ENCODE data around the gene GCN1.

The GCN1 gene

GRCh38 chr12:120093592-120094355, 100.7 kb downstream of the GCN1 start:
- no peak for DNase-seq (ENCODE audit: low spot score)

DNA sequence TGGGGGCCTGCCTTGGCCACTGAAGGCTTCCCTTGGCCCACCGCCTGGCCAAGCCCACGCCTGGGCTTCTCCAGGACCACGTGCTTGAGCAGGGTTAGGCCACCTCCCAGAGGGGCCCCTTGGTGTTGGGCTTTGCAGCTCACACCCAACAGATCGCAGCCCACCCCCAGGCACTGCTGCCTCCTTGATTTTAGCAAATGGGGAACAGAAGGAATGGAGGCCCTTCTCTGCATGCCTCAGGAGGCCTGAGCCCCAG, 101.3 kb downstream of the GCN1 start:
- DNase-seq (ENCODE audit: low spot score) = no peak

DNA sequence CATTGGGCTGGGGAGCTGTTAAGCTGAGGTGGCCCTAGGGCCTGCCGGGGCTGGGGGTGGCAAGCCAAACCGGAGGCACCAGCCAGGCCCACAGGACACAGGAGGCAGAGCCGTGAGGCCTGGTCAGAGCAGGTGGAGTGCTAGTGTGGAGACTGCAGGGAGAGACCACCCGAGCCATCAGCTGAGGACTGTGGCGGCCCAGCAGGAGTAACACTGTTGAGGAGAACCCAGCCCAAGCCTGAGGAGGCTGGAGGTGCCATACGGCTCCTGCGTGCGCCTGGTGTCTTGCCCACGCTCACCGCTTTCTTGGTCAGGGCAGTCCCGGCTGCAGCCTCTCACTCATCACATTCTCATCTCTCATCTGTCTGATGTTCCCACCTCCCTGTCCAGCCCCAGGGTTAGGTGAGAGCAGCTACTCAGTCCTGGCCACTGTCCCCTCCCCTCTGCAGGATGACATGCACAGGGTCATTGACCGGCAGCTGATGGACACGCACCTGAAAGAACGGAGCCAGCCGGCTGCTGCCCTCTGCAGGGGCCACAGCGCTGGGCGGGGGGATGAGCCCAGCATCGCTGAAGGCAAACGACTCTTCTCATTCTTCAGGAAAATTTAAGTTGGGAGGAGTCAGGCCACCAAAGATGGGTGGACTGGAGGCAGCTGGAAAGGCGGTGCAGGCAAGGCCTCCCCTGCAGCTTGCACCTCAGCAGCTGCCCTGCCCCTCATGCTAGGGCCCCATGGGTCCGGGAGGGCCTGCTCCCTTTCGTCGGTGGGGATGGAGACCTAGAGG, 101.8 kb downstream of the GCN1 start:
- no peak for DNase-seq (ENCODE audit: low spot score)

- DNase-seq (ENCODE audit: low spot score) = no peak
These were observed 103.0 kb downstream of the GCN1 start for GRCh38 chr12:120091371-120092090.

DNA sequence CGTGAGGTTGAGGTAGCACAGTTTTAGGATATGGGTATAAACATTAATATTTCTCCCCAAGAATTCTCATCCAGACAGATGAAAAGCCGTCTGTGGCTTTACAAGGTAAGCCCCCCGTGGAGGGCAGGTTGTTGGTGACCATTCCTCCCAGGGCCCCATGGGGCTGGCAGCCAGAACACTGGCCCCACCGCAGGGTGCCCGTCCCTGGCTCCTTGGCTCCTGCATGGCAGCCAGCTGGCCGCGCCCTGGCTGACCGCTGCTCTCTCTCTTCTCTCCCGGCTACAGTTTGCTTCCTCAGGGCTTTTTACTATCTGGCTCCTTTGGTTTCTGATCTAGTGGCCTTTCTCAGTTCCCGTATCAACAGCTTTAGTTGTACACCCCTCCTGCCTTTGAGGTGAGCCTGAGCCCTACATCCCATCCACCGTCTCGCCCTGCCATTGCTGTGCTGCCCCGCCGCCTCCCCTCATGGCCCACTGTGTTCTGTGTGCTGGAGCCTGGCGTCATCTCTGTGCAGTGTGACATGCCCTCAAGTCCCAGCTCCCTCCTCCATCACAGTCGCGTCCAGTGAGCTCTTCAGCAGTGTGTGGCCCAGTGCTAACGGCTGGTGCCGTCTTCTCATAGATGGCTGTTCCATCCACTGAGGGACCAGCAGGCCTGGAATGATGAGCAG, 103.8 kb downstream of the GCN1 start:
- no peak for DNase-seq (ENCODE audit: low spot score)

GRCh38 chr12:120090206-120090605, 104.3 kb downstream of the GCN1 start:
- no peak for DNase-seq (ENCODE audit: low spot score)

GRCh38 chr12:120089796-120090195, 104.7 kb downstream of the GCN1 start:
- DNase-seq (ENCODE audit: low spot score) = no peak

DNA sequence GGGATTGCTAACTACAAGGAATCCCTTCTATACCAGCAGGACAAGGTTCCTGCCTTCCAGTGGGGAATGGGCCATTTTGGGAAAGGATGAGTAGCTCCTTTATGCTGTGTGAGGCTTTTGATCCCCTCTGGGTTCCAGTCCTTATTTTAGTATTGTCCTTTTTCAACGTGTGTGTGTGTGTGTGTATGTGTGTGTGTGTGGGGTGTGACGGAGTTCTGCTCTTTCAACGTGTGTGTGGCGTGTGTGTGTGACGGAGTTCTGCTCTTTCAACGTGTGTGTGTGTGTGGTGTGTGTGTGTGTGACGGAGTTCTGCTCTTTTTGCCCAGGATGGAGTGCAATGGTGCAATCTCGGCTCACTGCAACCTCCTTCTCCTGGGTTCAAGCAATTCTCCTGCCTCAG, 105.4 kb downstream of the GCN1 start:
- no peak for DNase-seq (ENCODE audit: low spot score)

DNA sequence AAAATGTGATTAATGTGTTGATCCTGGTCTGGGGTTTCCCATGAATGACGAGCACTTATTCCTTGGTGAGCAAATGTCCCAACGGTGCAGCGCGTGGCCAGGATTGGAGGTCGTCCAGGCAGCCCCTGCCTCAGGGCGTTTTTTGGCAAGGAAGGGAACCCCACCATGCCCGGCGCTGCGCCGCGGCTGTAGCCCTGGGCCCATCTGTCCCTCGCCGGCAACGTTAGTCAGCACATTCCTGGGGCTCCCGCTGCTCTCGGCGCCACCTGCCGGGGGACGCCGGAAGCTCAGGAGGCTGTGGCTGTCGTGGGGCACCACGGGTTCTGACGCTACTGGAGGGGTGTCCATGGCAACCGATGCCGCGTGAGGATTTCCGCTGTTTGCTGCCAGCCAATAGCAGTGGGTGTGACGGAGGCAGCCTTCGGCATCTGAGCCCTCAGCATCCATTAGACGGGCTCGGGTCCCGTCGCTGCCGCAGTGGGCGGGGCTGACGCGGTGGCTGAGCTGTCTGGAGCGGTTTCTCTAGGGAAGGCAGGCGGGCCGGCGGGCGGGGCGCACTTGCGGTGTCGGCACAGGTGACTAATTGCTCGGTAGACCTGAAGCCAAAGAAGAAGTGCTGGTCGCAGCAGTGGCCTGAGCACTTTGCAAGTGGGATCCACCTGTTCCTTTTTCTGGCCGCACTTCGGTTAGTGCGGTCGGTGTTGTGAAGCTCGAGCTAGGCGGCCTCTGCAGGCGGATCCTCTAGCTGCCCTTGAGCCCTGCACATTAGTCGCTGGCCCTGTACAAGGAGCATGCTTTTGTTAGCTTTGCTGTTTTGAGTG, 107.5 kb downstream of the GCN1 start:
- DNase-seq (ENCODE audit: low spot score) = peak; percentile 98

- no peak for DNase-seq (ENCODE audit: low spot score)
These were observed 108.4 kb downstream of the GCN1 start for GRCh38 chr12:120085920-120086645.

- no peak for DNase-seq (ENCODE audit: low spot score)
These were observed 112.9 kb downstream of the GCN1 start for GRCh38 chr12:120081641-120082040.

DNA sequence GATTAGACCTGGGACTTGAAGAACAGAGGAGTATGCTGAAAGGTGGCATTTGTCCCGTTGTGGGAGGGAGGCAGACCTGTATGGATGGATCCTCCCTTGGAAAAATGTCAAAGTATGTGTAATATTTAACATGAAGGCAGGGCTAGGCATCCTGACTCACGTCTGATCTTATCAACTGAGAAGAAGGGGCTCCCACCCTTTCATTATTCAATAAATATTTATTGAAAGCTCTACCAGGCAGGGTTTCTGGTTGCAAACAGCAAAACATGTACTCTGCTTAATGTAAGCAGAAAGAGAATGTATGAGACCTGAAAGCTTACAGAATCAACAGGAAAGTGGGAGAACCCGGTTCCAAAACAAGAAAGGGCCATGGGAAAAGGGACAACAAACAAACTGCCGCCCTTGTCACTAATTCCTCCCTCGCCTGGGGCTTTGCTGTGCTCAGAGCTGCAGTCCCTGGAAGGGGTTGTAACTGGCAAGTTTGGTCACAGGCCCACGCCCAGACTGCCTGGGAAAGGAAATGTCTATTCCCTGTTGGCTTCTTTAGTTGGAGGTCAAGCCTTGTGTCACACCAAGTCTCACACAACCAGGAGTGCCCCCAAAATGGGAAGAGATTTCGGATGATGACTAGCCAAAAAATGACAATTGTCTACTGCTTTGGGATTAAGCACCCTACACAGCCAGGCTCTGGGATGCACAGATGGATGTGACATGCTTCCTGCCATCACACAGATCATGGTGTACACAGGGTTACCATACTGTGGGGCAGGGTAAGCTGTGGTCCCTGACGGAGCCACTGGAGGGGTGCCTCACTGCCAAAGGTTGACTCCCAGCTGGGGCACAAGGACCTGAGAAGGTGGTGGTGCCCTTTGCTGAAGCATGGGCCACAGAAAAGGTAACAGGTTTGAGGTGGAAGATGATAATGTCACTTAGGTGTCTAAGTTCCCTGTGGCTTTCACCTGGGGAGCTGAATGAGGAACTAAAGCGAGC, 114.8 kb downstream of the GCN1 start:
- DNase-seq (ENCODE audit: low spot score) = no peak

GRCh38 chr12:120078868-120079267, 115.6 kb downstream of the GCN1 start:
- DNase-seq (ENCODE audit: low spot score) = no peak

DNA sequence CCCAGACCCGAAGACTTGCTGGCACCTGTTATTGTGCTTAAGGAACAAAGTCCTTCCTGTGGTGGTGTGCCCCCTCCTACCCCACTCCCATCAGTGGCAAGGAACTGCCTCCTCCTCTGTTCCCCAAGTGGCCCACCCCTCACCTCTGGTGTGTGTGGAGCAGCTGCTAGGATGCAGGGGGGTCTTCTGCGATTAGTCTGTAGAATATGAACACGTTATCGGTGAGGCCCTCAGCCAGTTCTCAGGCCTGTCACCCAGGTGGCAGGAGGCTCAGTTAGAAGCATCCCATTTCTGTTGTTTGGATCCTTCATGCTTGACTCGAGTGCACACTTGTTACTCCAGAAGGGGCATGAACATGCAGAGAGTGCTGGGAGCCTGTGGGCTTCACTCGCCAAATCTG, 117.3 kb downstream of the GCN1 start:
- no peak for DNase-seq (ENCODE audit: low spot score)

Data from HuH-7 (cell line).